Keratinocyte (primary cell): Measurements from ENCODE around the gene MTOR. TPM values are rescaled to one million over a fixed set of nuclear protein-coding genes. Genes with fewer than 3 reads are reported as not detected.

Experiments
- DNase-seq: peaks from one replicate; pipeline ENCODE4 v3.0.0-alpha.2; 2011; ENCODE audit warnings: low read depth, missing footprints, low spot score
- FAIRE-seq: peaks from 2 replicates; lab custom pipeline; 2011; peaks lifted over from hg19 to GRCh38; lab: Jason Lieb, UNC
- H2AFZ ChIP-seq: 2 replicates; pipeline ENCODE4 v1.6.0; 2012; ENCODE audit warnings: low read length, control low read depth, inconsistent platforms; ENCODE audit not compliant: control insufficient read depth
- H3K27ac ChIP-seq: 2 replicates; pipeline ENCODE4 v1.5.1; 2011; ENCODE audit warnings: low read length; ENCODE audit not compliant: control insufficient read depth, insufficient read depth
- H3K27me3 ChIP-seq: 3 replicates; pipeline ENCODE4 v1.6.0; 2011; ENCODE audit warnings: low read length; ENCODE audit not compliant: control insufficient read depth, insufficient read depth; ENCODE audit errors: extremely low read depth
- H3K36me3 ChIP-seq, 2 experiments: 2 replicates in 1 of 2; 3 replicates in 1 of 2; pipeline ENCODE4 v1.5.1; 2011; ENCODE audit warnings: low read length in 2 of 2, mild to moderate bottlenecking in 1 of 2; ENCODE audit not compliant: control insufficient read depth in 2 of 2, insufficient read depth in 2 of 2; ENCODE audit errors: extremely low read depth in 1 of 2
- H3K4me1 ChIP-seq: 3 replicates; pipeline ENCODE4 v1.5.1; 2011; ENCODE audit warnings: low read length; ENCODE audit not compliant: control insufficient read depth, insufficient read depth; ENCODE audit errors: extremely low read depth
- H3K4me2 ChIP-seq: 3 replicates; pipeline ENCODE4 v1.6.0; 2011; ENCODE audit warnings: low read depth, low read length; ENCODE audit not compliant: control insufficient read depth, insufficient read depth; ENCODE audit errors: extremely low read depth
- H3K4me3 ChIP-seq, 3 experiments: fragments of 200-600 bp in 1 of 3; sonication (generic) in 1 of 3; 2 replicates in 2 of 3; 3 replicates in 1 of 3; pipeline ENCODE4 v1.5.1; 2011 to 2016; ENCODE audit warnings: low read length in 3 of 3, mild to moderate bottlenecking in 3 of 3, control low read depth in 2 of 3, inconsistent platforms in 1 of 3, low read depth in 1 of 3, mixed read lengths in 1 of 3, mixed run types in 1 of 3, moderate library complexity in 1 of 3; ENCODE audit not compliant: control insufficient read depth in 2 of 3, insufficient read depth in 2 of 3; ENCODE audit errors: extremely low read depth in 1 of 3
- H3K79me2 ChIP-seq: 2 replicates; pipeline ENCODE4 v1.6.0; 2012; ENCODE audit warnings: low read length; ENCODE audit not compliant: control insufficient read depth, insufficient read depth
- H3K9ac ChIP-seq: 3 replicates; pipeline ENCODE4 v1.6.0; 2011; ENCODE audit warnings: low read length; ENCODE audit not compliant: control insufficient read depth, insufficient read depth; ENCODE audit errors: extremely low read depth
- H3K9me1 ChIP-seq: 3 replicates; pipeline ENCODE4 v1.6.0; 2011; ENCODE audit warnings: low read length; ENCODE audit not compliant: control insufficient read depth, insufficient read depth; ENCODE audit errors: extremely low read depth
- H3K9me3 ChIP-seq: 2 replicates; pipeline ENCODE4 v1.5.1; 2012; ENCODE audit warnings: low read depth, low read length; ENCODE audit not compliant: control insufficient read depth
- H4K20me1 ChIP-seq: 3 replicates; pipeline ENCODE4 v1.6.0; 2011; ENCODE audit warnings: low read length; ENCODE audit not compliant: control insufficient read depth, insufficient read depth; ENCODE audit errors: extremely low read depth
- CTCF ChIP-seq, 3 experiments: IDR thresholded peaks in 1 of 3; conservative IDR thresholded peaks in 1 of 3; optimal IDR thresholded peaks in 1 of 3; 2 replicates in 2 of 3; 3 replicates in 1 of 3; pipeline versions ENCODE3 to v1.5.1; 2011; ENCODE audit warnings: low read length in 3 of 3, mild to moderate bottlenecking in 3 of 3, moderate library complexity in 2 of 3, control low read depth in 1 of 3, inconsistent platforms in 1 of 3; ENCODE audit not compliant: insufficient read depth in 2 of 3; ENCODE audit errors: extremely low read depth in 1 of 3
- EZH2 ChIP-seq: IDR thresholded peaks from one replicate; pipeline ENCODE4 v1.6.1; 2012; ENCODE audit warnings: inconsistent platforms, mild to moderate bottlenecking, low read length, moderate library complexity
- dilution Hi-C: fragments of 300-500 bp; cut with MboI; formaldehyde crosslinking; loops from one replicate; pipeline ENCODE4 v1.7.0; 2020; ENCODE audit warnings: low sequenced_read_pairs; ENCODE audit not compliant: extremely low pct_ligation_motif_present
- polyA plus RNA-seq, 5 experiments: library from polyadenylated mRNA; depleted of rRNA in 3 of 5; stranded (reverse) in 3 of 5; stranded (forward) in 1 of 5; unstranded in 1 of 5; fragments of >200 nt; gene quantifications; 1 replicate in 1 of 5; 2 replicates in 3 of 5; 3 replicates in 1 of 5; pipeline versions ENCODE4 v1.2.1 to v1.2.3, GENCODE V29; 2011 to 2012; ENCODE audit warnings: missing spikeins in 2 of 5, low read depth in 1 of 5, low replicate concordance in 1 of 5

The MTOR gene
- polyA plus RNA-seq, 1 donor (not counting 4 experiments of a cell fraction or from before 2014, with no cell fraction given), result 31.5 TPM

GRCh38 chr1:11229203-11229602, 33.1 kb downstream of the MTOR start:
- no peaks in the 10 kb centered on the region for H3K79me2 ChIP-seq
- no peaks in the 10 kb centered on the region for H3K27me3 ChIP-seq
- H4K20me1 ChIP-seq, result no peaks in the 10 kb centered on the region
- H3K4me1 ChIP-seq, result no peaks in the 10 kb centered on the region
- no peaks in the 10 kb centered on the region for H3K9me1 ChIP-seq
- no peak overlapping the region for H3K4me3 ChIP-seq
- peaks cover 39 to 41% of the 10 kb centered on the region in 2 experiments for H3K36me3 ChIP-seq
- no peak overlapping the region for H2AFZ ChIP-seq
- TF ChIP-seq EZH2 (no peak), CTCF (optimal IDR thresholded peaks at IDR 0.05 in 1 of 3, IDR thresholded peaks at IDR 0.05 in 1 of 3, conservative IDR thresholded peaks at IDR 0.05 in 1 of 3; ENCODE audit: extremely low read depth in 1 of 3, insufficient read depth in 2 of 3, low read length in 3 of 3) (no peak)
- no peak overlapping the region for H3K27ac ChIP-seq
- no peak overlapping the region for H3K4me2 ChIP-seq
- dilution Hi-C loops, result no loop called here
- FAIRE-seq (no peak), DNase-seq (no peak)
- H3K9me3 ChIP-seq, result no peaks in the 10 kb centered on the region
- no peak overlapping the region for H3K9ac ChIP-seq

- Histone ChIP-seq H3K4me1 (no peaks in the 10 kb centered on the region), H3K27ac (no peak overlapping the region), H3K4me3 (no peak overlapping the region), H3K9me1 (no peaks in the 10 kb centered on the region), H3K79me2 (no peaks in the 10 kb centered on the region), H3K9me3 (no peaks in the 10 kb centered on the region), H3K27me3 (no peaks in the 10 kb centered on the region), H4K20me1 (no peaks in the 10 kb centered on the region), H3K4me2 (no peak overlapping the region), H2AFZ (no peak overlapping the region), H3K36me3 (peaks cover 32 to 35% of the 10 kb centered on the region in 2 experiments), H3K9ac (no peak overlapping the region)
- dilution Hi-C loops, result no loop called here
- DNase-seq (no peak), FAIRE-seq (no peak)
- TF ChIP-seq EZH2, result no peak
- no peak for TF ChIP-seq CTCF (optimal IDR thresholded peaks at IDR 0.05 in 1 of 3, IDR thresholded peaks at IDR 0.05 in 1 of 3, conservative IDR thresholded peaks at IDR 0.05 in 1 of 3; ENCODE audit: extremely low read depth in 1 of 3, insufficient read depth in 2 of 3, low read length in 3 of 3)
Measured at GRCh38 chr1:11227106-11228077, 35.0 kb downstream of the MTOR start.
